ENCODE data around the gene CNOT4.

DNA sequence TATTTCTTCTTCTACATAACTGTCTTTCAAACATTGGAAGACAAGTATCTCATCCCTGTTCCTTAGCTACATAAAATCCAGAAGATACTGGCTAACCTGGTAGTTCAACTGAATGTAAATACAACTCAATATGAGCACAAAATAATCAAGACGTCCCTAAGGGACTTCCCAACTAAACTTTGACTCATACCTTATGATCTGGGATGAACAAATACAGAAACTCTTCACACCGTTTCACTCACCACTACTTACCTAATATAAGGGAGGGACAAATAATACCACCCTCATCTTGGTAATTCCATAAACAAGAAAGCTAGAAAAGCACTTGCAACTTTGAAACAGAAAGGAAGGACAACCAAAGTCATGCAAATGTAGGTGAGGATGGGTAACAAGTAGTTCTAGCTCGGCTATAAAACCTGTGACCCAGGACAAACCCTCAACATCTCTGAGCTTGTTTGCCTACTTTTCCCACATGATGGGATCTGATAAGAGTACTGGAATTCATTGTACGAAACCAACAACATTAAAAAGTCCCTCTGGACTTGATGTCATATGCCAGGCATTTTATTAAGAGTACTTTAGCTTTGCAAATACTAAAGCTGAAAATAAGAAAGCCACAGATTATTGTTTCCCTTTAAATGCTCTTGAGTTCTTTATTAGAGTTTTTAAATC, 154.4 kb downstream of the CNOT4 start:
- TF ChIP-seq CTCF (IDR thresholded peaks at IDR 0.05): no peak
- TF ChIP-seq POLR2A (IDR thresholded peaks at IDR 0.05): no peak

Data from adrenal gland (tissue), 5 donors.